ENCODE measurements around the gene UBE2E1. TPM values are rescaled to one million over a fixed set of nuclear protein-coding genes. Genes with fewer than 3 reads are reported as not detected.

Gene UBE2E1
- total and polyA plus RNA-seq, 2 experiments from 2014 or later: 39.9 to 120 TPM

- no peak for TF ChIP-seq ZNF331 (CRISPR knock-in tag; IDR thresholded peaks at IDR 0.05; ENCODE audit: low read depth)
- no peak for TF ChIP-seq ETS1 (IDR thresholded peaks at IDR 0.05)
These were observed 71.2 kb downstream of the UBE2E1 start (continued) for GRCh38 chr3:23876923-23877322.

GRCh38 chr3:23877329-23877980, 71.7 kb downstream of the UBE2E1 start:
- Histone ChIP-seq H3K4me3 (no peak overlapping the region), H3K27ac (ENCODE audit: low read depth) (no peak overlapping the region), H3K27me3 (ENCODE audit: insufficient read depth) (no peaks in the 10 kb centered on the region), H3K79me2 (replicated peaks; ENCODE audit: insufficient read depth) (peaks cover 93% of the 10 kb centered on the region), H2AFZ (no peak overlapping the region), H4K20me1 (replicated peaks; ENCODE audit: insufficient read depth) (peaks cover 22% of the 10 kb centered on the region), H3K4me1 (ENCODE audit: insufficient read depth) (peaks cover 7% of the 10 kb centered on the region; the same call in 1 of the 2 replicates), H3K36me3 (ENCODE audit: insufficient read depth) (no peaks in the 10 kb centered on the region; the same call in 1 of the 2 replicates), H3F3A (replicated peaks; ENCODE audit: low read depth) (no peaks in the 10 kb centered on the region), H3K4me2 (no peak overlapping the region), H3K9me2 (ENCODE audit: insufficient read depth) (no peaks in the 10 kb centered on the region)
- H3K27me3 Mint-ChIP-seq (ENCODE audit: insufficient read depth, low read depth, poor library complexity): peaks cover 7% of the 10 kb centered on the region
- DNase-seq (ENCODE audit: low spot score): no peak
- H3K4me1 Mint-ChIP-seq: peaks cover 23% of the 10 kb centered on the region
- no peak overlapping the region for H3K27ac Mint-ChIP-seq
- no peak for ATAC-seq
- no peak overlapping the region for H3K4me3 Mint-ChIP-seq
- no peak for TF ChIP-seq CTCF (conservative IDR thresholded peaks at IDR 0.05; ENCODE audit: low read depth in 2 of 2)
- peaks cover 58% of the 10 kb centered on the region for H3K36me3 Mint-ChIP-seq (ENCODE audit: low read depth)
- H3K9me3 Mint-ChIP-seq: peaks cover 33% of the 10 kb centered on the region

GRCh38 chr3:23879485-23879884, 73.7 kb downstream of the UBE2E1 start:
- H2AFZ ChIP-seq: no peak overlapping the region
- Mint-ChIP-seq H3K27me3 (ENCODE audit: insufficient read depth, low read depth, poor library complexity) (peaks cover 2% of the 10 kb centered on the region), H3K4me3 (no peak overlapping the region), H3K36me3 (ENCODE audit: low read depth) (peaks cover 64% of the 10 kb centered on the region), H3K4me1 (peaks cover 18% of the 10 kb centered on the region), H3K27ac (no peak overlapping the region), H3K9me3 (peaks cover 33% of the 10 kb centered on the region)
- H4K20me1 ChIP-seq (replicated peaks; ENCODE audit: insufficient read depth): peaks cover 15% of the 10 kb centered on the region
- peaks cover 7% of the 10 kb centered on the region; the same call in 1 of the 2 replicates for H3K4me1 ChIP-seq (ENCODE audit: insufficient read depth)
- no peaks in the 10 kb centered on the region; the same call in 1 of the 2 replicates for H3K36me3 ChIP-seq (ENCODE audit: insufficient read depth)
- H3K27me3 ChIP-seq (ENCODE audit: insufficient read depth): no peaks in the 10 kb centered on the region
- no peak for DNase-seq (ENCODE audit: low spot score)
- H3K27ac ChIP-seq (ENCODE audit: low read depth): no peak overlapping the region
- H3F3A ChIP-seq (replicated peaks; ENCODE audit: low read depth): no peaks in the 10 kb centered on the region
- TF ChIP-seq REST (IDR thresholded peaks at IDR 0.05; ENCODE audit: unreplicated experiment): no peak
- no peak for TF ChIP-seq ETS1 (IDR thresholded peaks at IDR 0.05)
- no peak for TF ChIP-seq STAT1 (IDR thresholded peaks at IDR 0.05; ENCODE audit: unreplicated experiment)
- TF ChIP-seq JUNB (IDR thresholded peaks at IDR 0.05; ENCODE audit: unreplicated experiment): no peak
- TF ChIP-seq NANOG (IDR thresholded peaks at IDR 0.05; ENCODE audit: borderline replicate concordance): no peak
- TF ChIP-seq POLR2AphosphoS5 (IDR thresholded peaks at IDR 0.05; ENCODE audit: low read depth): no peak
- TF ChIP-seq ZNF331 (CRISPR knock-in tag; IDR thresholded peaks at IDR 0.05; ENCODE audit: low read depth): no peak
- TF ChIP-seq CTCF (conservative IDR thresholded peaks at IDR 0.05; ENCODE audit: low read depth in 2 of 2): no peak
- TF ChIP-seq EZH2 (IDR thresholded peaks at IDR 0.05; ENCODE audit: low read depth, unreplicated experiment): no peak
- peaks cover 86% of the 10 kb centered on the region for H3K79me2 ChIP-seq (replicated peaks; ENCODE audit: insufficient read depth)
- H3K9me2 ChIP-seq (ENCODE audit: insufficient read depth): no peaks in the 10 kb centered on the region
- no peak overlapping the region for H3K4me3 ChIP-seq
- no peak overlapping the region for H3K4me2 ChIP-seq
- ATAC-seq: no peak

Measured in GM23338 (cell line).